SK-N-SH (cell line): Measurements from ENCODE around the gene SLC1A2. TPM values are rescaled to one million over a fixed set of nuclear protein-coding genes. Genes with fewer than 3 reads are reported as not detected.
A peak's percentile ranks its signal among the peaks of the same experiment; 100 is the strongest.

Experiments
- CTCF ChIA-PET: fragments of 300-600, 350-600 bp; formaldehyde crosslinking; extraction: SDS; loops from one replicate; lab custom pipeline; 2021; lab: Yijun Ruan, JAX
- POLR2A ChIA-PET: fragments of 350-600 bp; sonication (Branson Sonifier 250); formaldehyde crosslinking; extraction: SDS; loops from one replicate; lab custom pipeline; 2020; ENCODE audit warnings: antibody characterized with exemption, inconsistent platforms; lab: Yijun Ruan, JAX
- DNase-seq: peaks from one replicate; pipeline ENCODE4 v3.0.0; 2012
- H2AFZ ChIP-seq: fragments of 200-600 bp; sonication (generic); 2 replicates; pipeline ENCODE4 v1.8.1; 2016; ENCODE audit warnings: antibody characterized with exemption, mild to moderate bottlenecking, low read depth
- H3F3A ChIP-seq: fragments of 200-600 bp; sonication (generic); replicated peaks from 2 replicates; pipeline ENCODE3; 2016; ENCODE audit warnings: antibody characterized with exemption, mild to moderate bottlenecking; ENCODE audit not compliant: insufficient read depth
- H3K27ac ChIP-seq, 2 experiments: fragments of 200-500 bp in 1 of 2; fragments of 200-600 bp in 1 of 2; sonication (Bioruptor generic) in 1 of 2; sonication (generic), shearing (Covaris generic) in 1 of 2; 2 replicates each; pipeline versions ENCODE4 v1.5.1 to v1.6.1; 2014 to 2016; ENCODE audit warnings: low read depth in 2 of 2, inconsistent platforms in 1 of 2, low read length in 1 of 2, mild to moderate bottlenecking in 1 of 2, mixed read lengths in 1 of 2
- H3K27me3 ChIP-seq: fragments of 200-600 bp; sonication (generic), shearing (Covaris generic); 2 replicates; pipeline ENCODE4 v1.6.1; 2016; ENCODE audit warnings: mixed run types; ENCODE audit not compliant: insufficient read depth
- H3K36me3 ChIP-seq, 2 experiments: fragments of 200-500 bp in 1 of 2; fragments of 200-600 bp in 1 of 2; sonication (Bioruptor generic) in 1 of 2; sonication (generic) in 1 of 2; replicated peaks in 1 of 2; 2 replicates each; pipeline versions ENCODE3 to v1.5.1; 2014 to 2016; ENCODE audit warnings: low read length in 1 of 2, mild to moderate bottlenecking in 1 of 2; ENCODE audit not compliant: insufficient read depth in 2 of 2, control insufficient read depth in 1 of 2
- H3K4me1 ChIP-seq, 2 experiments: fragments of 200-500 bp in 1 of 2; fragments of 200-600 bp in 1 of 2; sonication (Bioruptor generic) in 1 of 2; sonication (generic), shearing (Covaris generic) in 1 of 2; 2 replicates each; pipeline versions ENCODE4 v1.5.1 to v1.6.1; 2014 to 2016; ENCODE audit warnings: low read depth in 1 of 2, low read length in 1 of 2, mixed run types in 1 of 2; ENCODE audit not compliant: insufficient read depth in 2 of 2, control insufficient read depth in 1 of 2
- H3K4me2 ChIP-seq: fragments of 200-600 bp; sonication (generic), shearing (Covaris generic); 2 replicates; pipeline ENCODE4 v1.6.1; 2017; ENCODE audit warnings: mixed run types
- H3K4me3 ChIP-seq, 2 experiments: fragments of 200-500 bp in 1 of 2; fragments of 200-600 bp in 1 of 2; sonication (Bioruptor generic) in 1 of 2; sonication (generic), shearing (Covaris generic) in 1 of 2; 2 replicates each; pipeline versions ENCODE4 v1.5.1 to v1.8.1; 2014 to 2016; ENCODE audit warnings: low read depth in 2 of 2, inconsistent platforms in 1 of 2, low read length in 1 of 2, mild to moderate bottlenecking in 1 of 2, mixed read lengths in 1 of 2, moderate library complexity in 1 of 2
- H3K79me2 ChIP-seq: fragments of 200-600 bp; sonication (generic); 2 replicates; pipeline ENCODE4 v1.8.1; 2017; ENCODE audit warnings: mild to moderate bottlenecking; ENCODE audit not compliant: insufficient read depth
- H3K9ac ChIP-seq: fragments of 200-600 bp; sonication (generic); 2 replicates; pipeline ENCODE4 v1.6.1; 2017; ENCODE audit warnings: mixed run types
- H3K9me2 ChIP-seq: fragments of 200-600 bp; sonication (generic); 2 replicates; pipeline ENCODE4 v1.6.1; 2017; ENCODE audit warnings: mixed run types
- H3K9me3 ChIP-seq: fragments of 200-600 bp; sonication (generic); 2 replicates; pipeline ENCODE4 v1.6.1; 2017; ENCODE audit warnings: mixed run types, mild to moderate bottlenecking, moderate library complexity
- H4K20me1 ChIP-seq: fragments of 200-600 bp; sonication (generic); 2 replicates; pipeline ENCODE4 v1.6.1; 2017; ENCODE audit warnings: mild to moderate bottlenecking, mixed run types; ENCODE audit not compliant: insufficient read depth
- CHD2 ChIP-seq: fragments of 150-350 bp; IDR thresholded peaks from 2 replicates; pipeline ENCODE4 v1.6.1; 2018; ENCODE audit warnings: low read length; ENCODE audit not compliant: partially characterized antibody
- CTCF ChIP-seq: fragments of 200-600 bp; sonication (generic); IDR thresholded peaks from 2 replicates; pipeline ENCODE4 v1.6.1; 2017; ENCODE audit warnings: antibody characterized with exemption, mild to moderate bottlenecking, moderate library complexity
- GABPA ChIP-seq: IDR thresholded peaks from 2 replicates; pipeline ENCODE4 v1.4.0; 2012; ENCODE audit warnings: low read depth, mild to moderate bottlenecking
- MXI1 ChIP-seq: IDR thresholded peaks from 2 replicates; pipeline ENCODE4 v1.6.1; 2012; ENCODE audit warnings: mild to moderate bottlenecking, low read depth, low read length, improper control_type of control experiment
- RAD21 ChIP-seq: IDR thresholded peaks from 2 replicates; pipeline ENCODE4 v1.6.1; 2012; ENCODE audit warnings: mild to moderate bottlenecking, low read length
- RCOR1 ChIP-seq: fragments of 150-350 bp; IDR thresholded peaks from 2 replicates; pipeline ENCODE4 v1.6.1; 2017; ENCODE audit warnings: antibody characterized with exemption, low read length
- REST ChIP-seq: IDR thresholded peaks from 2 replicates; pipeline ENCODE4 v1.6.1; 2012; ENCODE audit warnings: mild to moderate bottlenecking, low read depth, low read length, moderate library complexity
- RFX5 ChIP-seq: IDR thresholded peaks from 2 replicates; pipeline ENCODE4 v1.6.1; 2012; ENCODE audit warnings: mild to moderate bottlenecking, improper control_type of control experiment, low read length
- SMC3 ChIP-seq: IDR thresholded peaks from 2 replicates; pipeline ENCODE4 v1.6.1; 2012; ENCODE audit warnings: low read depth, low read length, improper control_type of control experiment
- TAF1 ChIP-seq: IDR thresholded peaks from 2 replicates; pipeline ENCODE4 v1.6.1; 2012; ENCODE audit warnings: low read depth, mild to moderate bottlenecking, low read length, moderate library complexity, borderline replicate concordance
- TCF12 ChIP-seq: IDR thresholded peaks from 2 replicates; pipeline ENCODE4 v1.4.0; 2012
- USF2 ChIP-seq: fragments of 150-350 bp; IDR thresholded peaks from 2 replicates; pipeline ENCODE4 v1.6.1; 2017; ENCODE audit warnings: antibody characterized with exemption, low read length, low read depth, borderline replicate concordance
- WGBS: methylation state at CpG from one replicate; pipeline ENCODE4 v1.1.6; 2017; ENCODE audit warnings: low lambda C conversion rate; 5-methylcytosine and 5-hydroxymethylcytosine counted together
- polyA plus RNA-seq, 3 experiments: library from polyadenylated mRNA; depleted of rRNA; stranded (reverse); fragments of >200 nt; gene quantifications; 2 replicates each; pipeline ENCODE4 v1.2.3, GENCODE V29; 2012

SLC1A2 gene
- polyA plus RNA-seq, 1 of the 3 experiments (the other 2 are of a cell fraction): under 0.01 TPM

- H3K9ac ChIP-seq: no peak overlapping the region
- DNase-seq: peak; percentile 15
- POLR2A ChIA-PET: no interaction called here
- H3F3A ChIP-seq: no peaks in the 10 kb centered on the region
- no peak overlapping the region for H3K4me3 ChIP-seq
- no peak overlapping the region for H2AFZ ChIP-seq
- no peak for TF ChIP-seq CHD2
- TF ChIP-seq REST: no peak
- no peak for TF ChIP-seq USF2
- peak; percentile 38 for TF ChIP-seq SMC3
- no peak for TF ChIP-seq TCF12
- no peak for TF ChIP-seq MXI1
- no peak for TF ChIP-seq TAF1
- no peak for TF ChIP-seq RCOR1
- TF ChIP-seq GABPA: no peak
- peak; percentile 62 for TF ChIP-seq CTCF
- TF ChIP-seq RFX5: no peak
- TF ChIP-seq RAD21: peak; percentile 66
- TF ChIP-seq, all 33 proteins: peak for 3
- no peaks in the 10 kb centered on the region for H3K36me3 ChIP-seq
- no peaks in the 10 kb centered on the region for H4K20me1 ChIP-seq
- H3K9me2 ChIP-seq: no peaks in the 10 kb centered on the region
- no peak overlapping the region for H3K27ac ChIP-seq
- no peaks in the 10 kb centered on the region for H3K4me1 ChIP-seq
- WGBS: 89% methylated on average over 1 of the region's 1 CpG
- H3K27me3 ChIP-seq: no peaks in the 10 kb centered on the region
- CTCF ChIA-PET: interaction anchor here (1.1 to 3.2 kb wide), 2 partner anchors 21 to 357 kb away, joined by 6 to 15 read pairs; no protein-coding TSS in a partner anchor
- no peaks in the 10 kb centered on the region for H3K79me2 ChIP-seq
- no peak overlapping the region for H3K4me2 ChIP-seq
- no peaks in the 10 kb centered on the region for H3K9me3 ChIP-seq
Measured at GRCh38 chr11:35464308-35464707, 45.0 kb upstream of the SLC1A2 start.
